Activated CD8-positive, alpha-beta memory T cell treated with anti-CD3 and anti-CD28 coated beads for 24 hours (primary cell): ENCODE measurements around the gene VWA5B2.

Source experiments
- DNase-seq: peaks from one replicate; pipeline ENCODE4 v3.0.0-alpha.2; 2020

The VWA5B2 gene

DNA sequence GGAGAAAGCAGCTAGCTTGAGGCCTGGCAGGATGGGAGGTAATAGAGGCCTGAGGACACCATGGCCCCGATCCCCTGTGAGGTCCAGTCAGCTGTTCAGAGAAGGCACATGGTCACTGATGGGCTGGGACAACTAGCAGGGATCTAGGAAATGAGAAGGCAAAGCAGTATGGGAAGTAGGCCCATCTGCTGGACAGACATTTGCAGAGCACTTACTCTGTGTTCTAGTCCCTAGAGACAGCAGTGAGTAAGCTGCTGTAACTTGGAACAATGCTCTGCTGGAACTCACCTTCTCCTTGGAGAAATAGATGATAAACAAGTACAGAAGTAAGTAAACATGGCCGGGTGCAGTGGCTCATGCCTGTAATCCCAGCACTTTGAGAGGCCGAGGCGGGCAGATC, 53.6 kb downstream of the VWA5B2 start:
- DNase-seq: no peak

DNA sequence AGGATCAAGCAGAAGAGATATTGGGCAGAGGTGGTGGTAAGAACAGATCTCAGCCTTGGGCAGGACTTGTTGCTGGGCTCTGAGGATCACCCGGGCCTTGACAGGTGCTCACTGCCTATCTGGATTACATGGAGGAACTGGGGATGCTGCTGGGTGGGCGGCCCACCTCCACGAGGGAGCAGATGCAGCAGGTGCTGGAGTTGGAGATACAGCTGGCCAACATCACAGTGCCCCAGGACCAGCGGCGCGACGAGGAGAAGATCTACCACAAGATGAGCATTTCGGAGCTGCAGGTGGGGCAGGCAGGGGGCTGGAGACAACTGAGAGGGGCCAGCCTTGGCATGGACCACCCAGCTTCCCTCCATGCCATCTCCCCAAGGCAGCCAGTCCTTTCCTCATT, 54.3 kb downstream of the VWA5B2 start:
- no peak for DNase-seq

DNA sequence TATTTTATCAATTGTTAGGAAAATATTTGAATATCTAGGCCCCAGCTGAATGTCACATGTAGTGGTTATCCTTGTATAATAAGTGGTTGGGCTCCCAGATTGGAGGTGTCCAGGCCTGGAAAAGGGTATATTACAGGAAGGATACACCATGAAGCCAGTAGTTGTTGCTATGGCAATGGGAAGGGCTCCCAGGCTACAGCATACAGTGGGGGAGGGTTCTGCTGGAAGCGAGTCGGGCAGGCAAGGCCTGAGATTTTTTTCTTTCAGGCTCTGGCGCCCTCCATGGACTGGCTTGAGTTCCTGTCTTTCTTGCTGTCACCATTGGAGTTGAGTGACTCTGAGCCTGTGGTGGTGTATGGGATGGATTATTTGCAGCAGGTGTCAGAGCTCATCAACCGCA, 55.3 kb downstream of the VWA5B2 start:
- DNase-seq: no peak

- peak; percentile 86 for DNase-seq
These were observed 60.1 kb downstream of the VWA5B2 start for GRCh38 chr3:184289426-184289938.

DNA sequence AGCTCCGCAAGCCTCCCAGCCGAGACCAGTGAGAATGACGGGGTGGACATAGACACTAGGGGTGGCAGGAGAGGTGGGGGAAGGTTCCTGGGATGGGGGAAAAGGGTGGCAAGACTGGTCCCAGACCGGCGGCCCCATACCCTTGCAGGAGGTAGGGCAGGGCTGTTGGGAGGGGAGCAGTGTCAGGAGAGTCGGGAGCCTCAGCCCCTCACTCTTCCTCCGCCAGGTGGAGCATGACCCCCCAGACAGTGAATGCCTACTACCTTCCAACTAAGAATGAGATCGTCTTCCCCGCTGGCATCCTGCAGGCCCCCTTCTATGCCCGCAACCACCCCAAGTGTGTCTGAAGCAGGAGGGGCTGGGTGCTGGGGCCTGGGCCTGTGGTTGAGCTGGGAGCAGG, 60.9 kb downstream of the VWA5B2 start:
- DNase-seq: no peak

DNA sequence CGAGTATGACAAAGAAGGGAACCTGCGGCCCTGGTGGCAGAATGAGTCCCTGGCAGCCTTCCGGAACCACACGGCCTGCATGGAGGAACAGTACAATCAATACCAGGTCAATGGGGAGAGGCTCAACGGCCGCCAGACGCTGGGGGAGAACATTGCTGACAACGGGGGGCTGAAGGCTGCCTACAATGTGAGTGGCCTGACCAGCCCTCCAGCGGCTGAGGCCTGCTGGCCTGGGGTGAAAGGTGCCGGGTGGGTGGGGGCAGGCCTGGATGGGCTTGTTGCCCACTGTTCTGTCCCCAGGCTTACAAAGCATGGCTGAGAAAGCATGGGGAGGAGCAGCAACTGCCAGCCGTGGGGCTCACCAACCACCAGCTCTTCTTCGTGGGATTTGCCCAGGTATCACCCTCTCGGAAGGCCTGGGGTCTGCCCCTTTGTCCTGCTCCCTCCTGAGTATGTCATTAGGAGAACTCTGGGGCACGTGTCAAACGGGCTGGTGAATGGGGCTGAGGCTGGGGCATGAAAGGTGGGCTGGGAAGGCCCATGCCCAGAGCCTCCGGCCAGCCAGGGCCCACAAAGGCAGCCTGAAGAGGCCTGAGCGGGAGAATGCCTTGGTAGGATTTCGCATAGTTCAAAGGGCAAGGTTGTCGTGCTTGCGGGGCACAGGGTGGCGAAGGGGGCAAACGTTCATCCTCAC, 61.8 kb downstream of the VWA5B2 start:
- no peak for DNase-seq
